Neural progenitor cell (in vitro differentiated cells): ENCODE data around the gene MAPK12. TPM values are rescaled to one million over a fixed set of nuclear protein-coding genes. Genes with fewer than 3 reads are reported as not detected.

Experiments used
- DNase-seq: peaks from one replicate; pipeline ENCODE4 v3.0.0-alpha.2; 2016; ENCODE audit warnings: low spot score
- H2AFZ ChIP-seq: fragments of 200-600 bp; sonication (generic); replicated peaks from 2 replicates; pipeline ENCODE4 v1.6.1; 2016; ENCODE audit warnings: antibody characterized with exemption
- H3F3A ChIP-seq: fragments of 200-600 bp; sonication (generic); 2 replicates; pipeline ENCODE4 v1.6.1; 2016; ENCODE audit warnings: antibody characterized with exemption, low read depth
- H3K27ac ChIP-seq: fragments of 200-600 bp; sonication (generic); 2 replicates; pipeline ENCODE4 v1.5.1; 2016; ENCODE audit warnings: mild to moderate bottlenecking
- H3K27me3 ChIP-seq: fragments of 200-600 bp; sonication (generic); 2 replicates; pipeline ENCODE4 v1.6.1; 2016; ENCODE audit warnings: mild to moderate bottlenecking, moderate library complexity
- H3K36me3 ChIP-seq: fragments of 200-600 bp; sonication (generic); 2 replicates; pipeline ENCODE4 v1.5.1; 2016
- H3K4me1 ChIP-seq: fragments of 200-600 bp; sonication (generic); 2 replicates; pipeline ENCODE4 v1.6.1; 2016; ENCODE audit warnings: mixed run types
- H3K4me2 ChIP-seq: fragments of 200-600 bp; sonication (generic); 2 replicates; pipeline ENCODE4 v1.6.1; 2016
- H3K4me3 ChIP-seq: fragments of 200-600 bp; sonication (generic); 2 replicates; pipeline ENCODE4 v1.5.1; 2016
- H3K79me2 ChIP-seq: fragments of 200-600 bp; sonication (generic); 2 replicates; pipeline ENCODE4 v1.6.1; 2016; ENCODE audit warnings: low read depth
- H3K9ac ChIP-seq: fragments of 200-600 bp; sonication (generic); 2 replicates; pipeline ENCODE4 v1.6.1; 2016
- H3K9me3 ChIP-seq: fragments of 200-600 bp; sonication (generic); 2 replicates; pipeline ENCODE4 v1.5.1; 2016; ENCODE audit warnings: low read depth
- H4K20me1 ChIP-seq: fragments of 200-600 bp; sonication (generic); 2 replicates; pipeline ENCODE4 v1.6.1; 2016; ENCODE audit warnings: low read depth
- H3K27ac Mint-ChIP-seq: 3 replicates; pipeline ENCODE4 v1.8.0; 2021; ENCODE audit warnings: mixed read lengths
- H3K27me3 Mint-ChIP-seq: 2 replicates; pipeline ENCODE4 v1.8.0; 2022; ENCODE audit warnings: low read depth, mild to moderate bottlenecking, inconsistent platforms, moderate library complexity, mixed read lengths; ENCODE audit not compliant: insufficient read depth
- H3K36me3 Mint-ChIP-seq: 3 replicates; pipeline ENCODE4 v1.8.0; 2021; ENCODE audit warnings: mixed read lengths
- H3K4me1 Mint-ChIP-seq: 3 replicates; pipeline ENCODE4 v1.8.0; 2021; ENCODE audit warnings: mixed read lengths
- H3K4me3 Mint-ChIP-seq: 3 replicates; pipeline ENCODE4 v1.8.0; 2021; ENCODE audit warnings: mild to moderate bottlenecking, moderate library complexity, mixed read lengths
- H3K9me3 Mint-ChIP-seq: 3 replicates; pipeline ENCODE4 v1.8.0; 2020; ENCODE audit warnings: mixed read lengths
- CTCF ChIP-seq: fragments of 200-600 bp; sonication (generic); IDR thresholded peaks from 2 replicates; pipeline ENCODE4 v1.5.1; 2017; ENCODE audit warnings: antibody characterized with exemption, mild to moderate bottlenecking
- EZH2 ChIP-seq: fragments of 200-600 bp; sonication (generic); IDR thresholded peaks from 2 replicates; pipeline ENCODE4 v1.6.1; 2017; ENCODE audit warnings: antibody characterized with exemption, mild to moderate bottlenecking, moderate library complexity
- EZH2phosphoT487 ChIP-seq: fragments of 200-600 bp; sonication (generic); IDR thresholded peaks from 2 replicates; pipeline ENCODE4 v1.6.1; 2017; ENCODE audit warnings: antibody characterized with exemption
- total RNA-seq: library from RNA; depleted of rRNA; stranded (reverse); fragments of >200 nt; gene quantifications from 2 replicates; pipeline ENCODE4 v1.2.3, GENCODE V29; 2015; ENCODE audit warnings: low replicate concordance

Gene MAPK12
- total RNA-seq, 1 donor from 2014 or later: 18.7 TPM

GRCh38 chr22:50245214-50246072, 16.0 kb downstream of the MAPK12 start:
- H3K4me3 Mint-ChIP-seq: peak overlapping the region; percentile 100
- H3K4me3 ChIP-seq: peak overlapping the region; percentile 94
- H3K36me3 ChIP-seq: no peaks in the 10 kb centered on the region
- peaks cover 26% of the 10 kb centered on the region for H3F3A ChIP-seq
- H3K4me1 Mint-ChIP-seq: peaks cover 36% of the 10 kb centered on the region
- H3K36me3 Mint-ChIP-seq: peaks cover 2% of the 10 kb centered on the region
- H3K4me1 ChIP-seq: peaks cover 18% of the 10 kb centered on the region
- H2AFZ ChIP-seq: peak overlapping the region; percentile 95
- peak overlapping the region; percentile 81 for H3K9ac ChIP-seq
- peaks cover 53% of the 10 kb centered on the region for H3K79me2 ChIP-seq
- H3K27me3 Mint-ChIP-seq: peaks cover 4% of the 10 kb centered on the region
- H3K27ac Mint-ChIP-seq: peak overlapping the region; percentile 99
- H4K20me1 ChIP-seq: peaks cover 48% of the 10 kb centered on the region
- H3K9me3 Mint-ChIP-seq: no peaks in the 10 kb centered on the region
- DNase-seq: no peak
- TF ChIP-seq EZH2phosphoT487: no peak
- TF ChIP-seq CTCF: no peak
- no peak for TF ChIP-seq EZH2
- H3K4me2 ChIP-seq: peak overlapping the region; percentile 93
- no peaks in the 10 kb centered on the region for H3K27me3 ChIP-seq
- H3K9me3 ChIP-seq: no peaks in the 10 kb centered on the region
- H3K27ac ChIP-seq: peak overlapping the region; percentile 85

GRCh38 chr22:50244420-50245213, 16.9 kb downstream of the MAPK12 start, which contains the start of gene TUBGCP6:
TSS of gene TUBGCP6 (minus strand) at chr22:50245023. CDS start at chr22:50244459, 564 bp downstream.
- H3K9me3 ChIP-seq: no peaks in the 10 kb centered on the region
- TF ChIP-seq CTCF: peak; percentile 48
- TF ChIP-seq EZH2phosphoT487: no peak
- H3K4me2 ChIP-seq: peak within 1 kb of the TSS; percentile 93
- Mint-ChIP-seq H3K4me1 (peaks cover 32% of the 10 kb centered on the region), H3K27me3 (peaks cover 2% of the 10 kb centered on the region), H3K27ac (peak within 1 kb of the TSS; percentile 99), H3K4me3 (peak within 1 kb of the TSS; percentile 100), H3K9me3 (no peaks in the 10 kb centered on the region), H3K36me3 (peaks cover 4% of the 10 kb centered on the region)
- peaks cover 22% of the 10 kb centered on the region for H3F3A ChIP-seq
- DNase-seq: peak; percentile 97
- H3K36me3 ChIP-seq: no peaks in the 10 kb centered on the region
- peak within 1 kb of the TSS; percentile 85 for H3K27ac ChIP-seq
- peak within 1 kb of the TSS; percentile 95 for H2AFZ ChIP-seq
- H3K4me1 ChIP-seq: peaks cover 13% of the 10 kb centered on the region
- peaks cover 58% of the 10 kb centered on the region for H3K79me2 ChIP-seq
- peak within 1 kb of the TSS; percentile 81 for H3K9ac ChIP-seq
- peak within 1 kb of the TSS; percentile 94 for H3K4me3 ChIP-seq
- H3K27me3 ChIP-seq: no peaks in the 10 kb centered on the region
- H4K20me1 ChIP-seq: peaks cover 47% of the 10 kb centered on the region

- no peak for DNase-seq
- peaks cover 58% of the 10 kb centered on the region for H3K79me2 ChIP-seq
- Mint-ChIP-seq H3K27me3 (no peaks in the 10 kb centered on the region), H3K9me3 (no peaks in the 10 kb centered on the region), H3K36me3 (peaks cover 4% of the 10 kb centered on the region), H3K27ac (no peak overlapping the region), H3K4me1 (peaks cover 32% of the 10 kb centered on the region), H3K4me3 (peak overlapping the region; percentile 100)
- H3K4me3 ChIP-seq: peak overlapping the region; percentile 94
- no peaks in the 10 kb centered on the region for H3K36me3 ChIP-seq
- no peak overlapping the region for H2AFZ ChIP-seq
- H3K4me1 ChIP-seq: peaks cover 13% of the 10 kb centered on the region
- H3F3A ChIP-seq: peaks cover 22% of the 10 kb centered on the region
- TF ChIP-seq CTCF: no peak
- no peak for TF ChIP-seq EZH2phosphoT487
- TF ChIP-seq EZH2: no peak
- no peak overlapping the region for H3K27ac ChIP-seq
- H3K27me3 ChIP-seq: no peaks in the 10 kb centered on the region
- H3K9ac ChIP-seq: peak overlapping the region; percentile 81
- no peaks in the 10 kb centered on the region for H3K9me3 ChIP-seq
- H3K4me2 ChIP-seq: peak overlapping the region; percentile 93
- peaks cover 47% of the 10 kb centered on the region for H4K20me1 ChIP-seq
These were observed 17.6 kb downstream of the MAPK12 start for GRCh38 chr22:50243685-50244419.
